ENCODE data around the gene TNIK. TPM values are rescaled to one million over a fixed set of nuclear protein-coding genes. Genes with fewer than 3 reads are reported as not detected.

The TNIK gene
- polyA plus RNA-seq, 1 of the 3 experiments (the other 2 are of a cell fraction), result 19.4 TPM

DNA sequence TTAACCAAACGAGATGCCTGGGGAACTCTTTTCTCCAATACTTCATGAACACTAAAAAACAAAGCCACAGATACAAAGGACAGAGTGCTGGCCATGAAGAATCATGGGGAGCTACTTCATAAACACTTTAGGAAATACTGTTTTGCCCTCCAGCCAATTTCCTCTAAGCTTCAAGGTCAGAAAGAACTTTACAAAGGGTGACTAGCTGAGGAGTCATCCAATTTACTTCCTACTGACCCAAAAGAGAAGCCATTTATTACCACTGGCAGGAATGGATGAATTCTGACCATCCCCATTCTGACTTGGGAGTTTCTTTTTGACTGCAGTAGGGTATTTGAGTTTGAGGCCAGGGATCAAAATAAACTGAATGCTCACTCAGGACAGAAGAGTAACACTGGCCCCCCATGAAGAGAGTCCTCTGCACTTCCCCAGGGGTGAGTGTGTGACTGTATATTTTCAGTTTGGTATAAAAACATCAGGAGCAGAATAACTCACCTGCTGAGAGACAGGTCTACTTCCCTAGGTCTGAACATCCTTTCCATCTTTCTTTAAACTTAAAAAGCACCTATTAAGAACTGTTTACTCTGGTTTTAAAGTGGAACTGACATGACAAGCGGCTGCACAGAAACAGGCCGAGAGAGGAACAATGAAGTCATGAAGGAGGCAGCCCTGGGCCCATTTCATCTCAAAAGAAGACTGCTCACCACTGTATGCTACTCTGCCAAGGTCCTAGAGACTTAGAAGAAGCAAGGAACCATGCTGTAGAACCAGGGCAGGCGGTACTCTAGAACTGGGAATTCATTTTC, 203.6 kb downstream of the TNIK start (continued):
- TF ChIP-seq, protein P1, sequence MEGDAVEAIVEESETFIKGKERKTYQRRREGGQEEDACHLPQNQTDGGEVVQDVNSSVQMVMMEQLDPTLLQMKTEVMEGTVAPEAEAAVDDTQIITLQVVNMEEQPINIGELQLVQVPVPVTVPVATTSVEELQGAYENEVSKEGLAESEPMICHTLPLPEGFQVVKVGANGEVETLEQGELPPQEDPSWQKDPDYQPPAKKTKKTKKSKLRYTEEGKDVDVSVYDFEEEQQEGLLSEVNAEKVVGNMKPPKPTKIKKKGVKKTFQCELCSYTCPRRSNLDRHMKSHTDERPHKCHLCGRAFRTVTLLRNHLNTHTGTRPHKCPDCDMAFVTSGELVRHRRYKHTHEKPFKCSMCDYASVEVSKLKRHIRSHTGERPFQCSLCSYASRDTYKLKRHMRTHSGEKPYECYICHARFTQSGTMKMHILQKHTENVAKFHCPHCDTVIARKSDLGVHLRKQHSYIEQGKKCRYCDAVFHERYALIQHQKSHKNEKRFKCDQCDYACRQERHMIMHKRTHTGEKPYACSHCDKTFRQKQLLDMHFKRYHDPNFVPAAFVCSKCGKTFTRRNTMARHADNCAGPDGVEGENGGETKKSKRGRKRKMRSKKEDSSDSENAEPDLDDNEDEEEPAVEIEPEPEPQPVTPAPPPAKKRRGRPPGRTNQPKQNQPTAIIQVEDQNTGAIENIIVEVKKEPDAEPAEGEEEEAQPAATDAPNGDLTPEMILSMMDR (IDR thresholded peaks at IDR 0.05), result no peak

DNA sequence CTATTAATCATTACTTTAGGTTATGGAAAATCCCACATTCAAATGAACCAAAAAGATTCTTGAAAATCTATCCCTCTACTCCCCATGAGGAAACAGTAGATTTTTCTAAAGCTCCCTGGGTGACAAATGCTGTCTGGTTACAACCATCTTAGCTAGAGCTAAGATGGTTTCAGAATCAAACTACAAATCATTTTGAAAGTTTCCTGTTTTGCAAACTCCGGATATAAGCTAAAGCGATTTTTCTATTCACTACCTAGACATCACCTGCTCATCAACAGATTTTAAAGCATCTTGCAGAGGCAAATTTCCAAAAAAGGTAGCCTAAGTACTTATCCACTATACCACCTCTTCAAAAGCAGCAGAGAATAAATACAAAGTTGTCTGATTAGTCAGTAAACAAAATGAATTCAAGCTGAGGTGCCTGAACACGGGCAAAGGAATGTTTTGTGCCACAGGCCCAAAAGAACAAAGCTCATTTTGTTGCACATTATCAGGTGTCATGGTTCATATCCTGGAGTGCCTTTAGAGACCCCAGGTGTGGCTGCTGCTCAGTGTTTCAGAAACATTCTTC, 204.9 kb downstream of the TNIK start:
- TF ChIP-seq SMC3 (IDR thresholded peaks at IDR 0.05; ENCODE audit: low read depth, low read length) (no peak), FOSL2 (IDR thresholded peaks at IDR 0.05; ENCODE audit: borderline replicate concordance, low read depth) (no peak), GATA2 (CRISPR knock-in tag; IDR thresholded peaks at IDR 0.05) (no peak)
- TF ChIP-seq, protein P2, sequence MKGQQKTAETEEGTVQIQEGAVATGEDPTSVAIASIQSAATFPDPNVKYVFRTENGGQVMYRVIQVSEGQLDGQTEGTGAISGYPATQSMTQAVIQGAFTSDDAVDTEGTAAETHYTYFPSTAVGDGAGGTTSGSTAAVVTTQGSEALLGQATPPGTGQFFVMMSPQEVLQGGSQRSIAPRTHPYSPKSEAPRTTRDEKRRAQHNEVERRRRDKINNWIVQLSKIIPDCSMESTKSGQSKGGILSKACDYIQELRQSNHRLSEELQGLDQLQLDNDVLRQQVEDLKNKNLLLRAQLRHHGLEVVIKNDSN (IDR thresholded peaks at IDR 0.05; ENCODE audit: borderline replicate concordance, low read depth), result no peak
- POLR2A ChIA-PET, result no interaction called here
- no peaks in the 10 kb centered on the region for H3K9me2 ChIP-seq
- no peak overlapping the region for H3K4me2 ChIP-seq
- H2AFZ ChIP-seq (ENCODE audit: low read depth), result no peak overlapping the region
- no peaks in the 10 kb centered on the region for H3K9me3 ChIP-seq
- CTCF ChIA-PET, result interaction anchor here (0.8 kb wide), 1 partner anchor 35 kb away, joined by 3 read pairs; no protein-coding TSS in a partner anchor
- no peak overlapping the region for H3K9ac ChIP-seq
- WGBS (ENCODE audit: low lambda C conversion rate), result 62% methylated on average over 3 of the region's 3 CpGs
- peak overlapping the region; percentile 11 to 86; a peak in 2 of 4 replicates for H3K27ac ChIP-seq (ENCODE audit: low read depth in 2 of 2, low read length in 1 of 2)
- H3K27me3 ChIP-seq (ENCODE audit: insufficient read depth), result no peaks in the 10 kb centered on the region
- H3K36me3 ChIP-seq (replicated peaks in 1 of 2; ENCODE audit: control insufficient read depth in 1 of 2, insufficient read depth in 2 of 2, low read length in 1 of 2), result no peaks in the 10 kb centered on the region
- no peak overlapping the region for H3K4me3 ChIP-seq (ENCODE audit: low read depth in 2 of 2, low read length in 1 of 2)
- no peak for DNase-seq
- H4K20me1 ChIP-seq (ENCODE audit: insufficient read depth), result no peaks in the 10 kb centered on the region
- peaks cover 64% of the 10 kb centered on the region for H3K79me2 ChIP-seq (ENCODE audit: insufficient read depth)
- H3F3A ChIP-seq (replicated peaks; ENCODE audit: insufficient read depth), result peaks cover 31% of the 10 kb centered on the region
- peaks cover 0 to 31% of the 10 kb centered on the region in 2 experiments for H3K4me1 ChIP-seq (ENCODE audit: control insufficient read depth in 1 of 2, insufficient read depth in 2 of 2, low read depth in 1 of 2, low read length in 1 of 2)

DNA sequence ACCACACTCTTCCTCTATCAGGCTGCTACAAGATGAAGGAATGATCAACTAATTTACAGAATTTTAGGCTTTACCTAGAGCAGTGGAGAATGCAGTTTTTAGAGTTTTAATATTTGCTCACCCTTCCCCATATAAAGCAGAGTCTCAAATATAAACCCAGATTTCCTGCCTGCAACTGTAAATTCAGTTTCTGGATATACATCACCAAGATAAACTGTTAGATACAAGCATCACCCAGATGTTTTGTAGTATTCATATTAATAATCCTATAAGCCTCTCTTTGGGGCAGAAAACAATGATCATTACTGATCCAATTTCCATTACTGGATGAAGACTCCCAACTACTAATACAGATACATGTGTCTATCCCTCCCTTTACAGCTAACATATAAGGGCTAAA, 205.9 kb downstream of the TNIK start:
- Histone ChIP-seq H2AFZ (ENCODE audit: low read depth) (no peak overlapping the region), H3K79me2 (ENCODE audit: insufficient read depth) (peaks cover 54% of the 10 kb centered on the region), H3K4me1 (ENCODE audit: control insufficient read depth in 1 of 2, insufficient read depth in 2 of 2, low read depth in 1 of 2, low read length in 1 of 2) (peaks cover 2 to 31% of the 10 kb centered on the region in 2 experiments), H3F3A (replicated peaks; ENCODE audit: insufficient read depth) (peaks cover 31% of the 10 kb centered on the region), H3K36me3 (replicated peaks in 1 of 2; ENCODE audit: control insufficient read depth in 1 of 2, insufficient read depth in 2 of 2, low read length in 1 of 2) (no peaks in the 10 kb centered on the region), H3K4me3 (ENCODE audit: low read depth in 2 of 2, low read length in 1 of 2) (no peak overlapping the region), H3K9me2 (no peaks in the 10 kb centered on the region), H4K20me1 (ENCODE audit: insufficient read depth) (no peaks in the 10 kb centered on the region), H3K9ac (no peak overlapping the region), H3K9me3 (no peaks in the 10 kb centered on the region), H3K4me2 (no peak overlapping the region), H3K27ac (ENCODE audit: low read depth in 2 of 2, low read length in 1 of 2) (no peak overlapping the region), H3K27me3 (ENCODE audit: insufficient read depth) (no peaks in the 10 kb centered on the region)
- no peak for DNase-seq
- CTCF ChIA-PET, result no interaction called here
- POLR2A ChIA-PET, result no interaction called here
- TF ChIP-seq MXI1 (IDR thresholded peaks at IDR 0.05; ENCODE audit: low read depth, low read length), result no peak
- TF ChIP-seq RAD21 (IDR thresholded peaks at IDR 0.05; ENCODE audit: low read length), result no peak
- TF ChIP-seq RFX5 (IDR thresholded peaks at IDR 0.05; ENCODE audit: low read length), result no peak
- no peak for TF ChIP-seq EP300 (IDR thresholded peaks at IDR 0.05; ENCODE audit: borderline replicate concordance in 1 of 2, low read depth in 1 of 2, low read length in 1 of 2)
- TF ChIP-seq TEAD4 (IDR thresholded peaks at IDR 0.05; ENCODE audit: borderline replicate concordance, insufficient read depth), result no peak
- TF ChIP-seq POLR2AphosphoS5 (IDR thresholded peaks at IDR 0.05; ENCODE audit: low read depth, low read length), result no peak
- TF ChIP-seq YY1 (IDR thresholded peaks at IDR 0.05; ENCODE audit: low read depth), result no peak
- TF ChIP-seq GATA2 (CRISPR knock-in tag; IDR thresholded peaks at IDR 0.05), result no peak
- TF ChIP-seq, protein P3, sequence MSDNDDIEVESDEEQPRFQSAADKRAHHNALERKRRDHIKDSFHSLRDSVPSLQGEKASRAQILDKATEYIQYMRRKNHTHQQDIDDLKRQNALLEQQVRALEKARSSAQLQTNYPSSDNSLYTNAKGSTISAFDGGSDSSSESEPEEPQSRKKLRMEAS (IDR thresholded peaks at IDR 0.05; ENCODE audit: low read depth), result no peak
- TF ChIP-seq, protein P4, sequence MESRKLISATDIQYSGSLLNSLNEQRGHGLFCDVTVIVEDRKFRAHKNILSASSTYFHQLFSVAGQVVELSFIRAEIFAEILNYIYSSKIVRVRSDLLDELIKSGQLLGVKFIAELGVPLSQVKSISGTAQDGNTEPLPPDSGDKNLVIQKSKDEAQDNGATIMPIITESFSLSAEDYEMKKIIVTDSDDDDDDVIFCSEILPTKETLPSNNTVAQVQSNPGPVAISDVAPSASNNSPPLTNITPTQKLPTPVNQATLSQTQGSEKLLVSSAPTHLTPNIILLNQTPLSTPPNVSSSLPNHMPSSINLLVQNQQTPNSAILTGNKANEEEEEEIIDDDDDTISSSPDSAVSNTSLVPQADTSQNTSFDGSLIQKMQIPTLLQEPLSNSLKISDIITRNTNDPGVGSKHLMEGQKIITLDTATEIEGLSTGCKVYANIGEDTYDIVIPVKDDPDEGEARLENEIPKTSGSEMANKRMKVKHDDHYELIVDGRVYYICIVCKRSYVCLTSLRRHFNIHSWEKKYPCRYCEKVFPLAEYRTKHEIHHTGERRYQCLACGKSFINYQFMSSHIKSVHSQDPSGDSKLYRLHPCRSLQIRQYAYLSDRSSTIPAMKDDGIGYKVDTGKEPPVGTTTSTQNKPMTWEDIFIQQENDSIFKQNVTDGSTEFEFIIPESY (IDR thresholded peaks at IDR 0.05; ENCODE audit: borderline replicate concordance, low read depth), result no peak
- no peak for TF ChIP-seq NFIC (IDR thresholded peaks at IDR 0.05; ENCODE audit: borderline replicate concordance)
- TF ChIP-seq, protein P2 (IDR thresholded peaks at IDR 0.05; ENCODE audit: borderline replicate concordance, low read depth), result no peak
- TF ChIP-seq, protein P5, sequence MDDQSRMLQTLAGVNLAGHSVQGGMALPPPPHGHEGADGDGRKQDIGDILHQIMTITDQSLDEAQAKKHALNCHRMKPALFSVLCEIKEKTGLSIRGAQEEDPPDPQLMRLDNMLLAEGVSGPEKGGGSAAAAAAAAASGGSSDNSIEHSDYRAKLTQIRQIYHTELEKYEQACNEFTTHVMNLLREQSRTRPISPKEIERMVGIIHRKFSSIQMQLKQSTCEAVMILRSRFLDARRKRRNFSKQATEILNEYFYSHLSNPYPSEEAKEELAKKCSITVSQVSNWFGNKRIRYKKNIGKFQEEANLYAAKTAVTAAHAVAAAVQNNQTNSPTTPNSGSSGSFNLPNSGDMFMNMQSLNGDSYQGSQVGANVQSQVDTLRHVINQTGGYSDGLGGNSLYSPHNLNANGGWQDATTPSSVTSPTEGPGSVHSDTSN (IDR thresholded peaks at IDR 0.05), result no peak
